GM21381 (cell line): Measurements from ENCODE around the gene SLC6A6.

ENCODE experiments used
- ATAC-seq: cut with Tn5 transposase; IDR thresholded peaks from one replicate; pipeline ENCODE4 v1.9.1; 2021; ENCODE audit warnings: mild to moderate bottlenecking, moderate library complexity; ENCODE audit not compliant: unreplicated experiment

Gene SLC6A6

DNA sequence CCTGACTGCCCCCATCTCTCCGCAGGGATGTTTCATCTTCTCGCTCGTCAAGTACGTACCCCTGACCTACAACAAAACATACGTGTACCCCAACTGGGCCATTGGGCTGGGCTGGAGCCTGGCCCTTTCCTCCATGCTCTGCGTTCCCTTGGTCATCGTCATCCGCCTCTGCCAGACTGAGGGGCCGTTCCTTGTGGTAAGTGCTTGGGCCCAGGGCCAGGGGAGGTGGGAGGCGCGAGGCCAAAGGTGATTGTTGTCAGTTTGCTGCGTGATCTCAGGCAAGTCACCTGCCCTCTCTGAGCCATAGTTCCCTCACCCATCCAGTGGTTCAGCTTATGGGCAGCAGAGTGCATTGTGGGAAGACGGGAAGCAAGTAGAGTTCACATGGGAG is 79.2 kb downstream of the SLC6A6 start:
- ATAC-seq = no peak

GRCh38 chr3:14482271-14482721 is 79.9 kb downstream of the SLC6A6 start:
- no peak for ATAC-seq

DNA sequence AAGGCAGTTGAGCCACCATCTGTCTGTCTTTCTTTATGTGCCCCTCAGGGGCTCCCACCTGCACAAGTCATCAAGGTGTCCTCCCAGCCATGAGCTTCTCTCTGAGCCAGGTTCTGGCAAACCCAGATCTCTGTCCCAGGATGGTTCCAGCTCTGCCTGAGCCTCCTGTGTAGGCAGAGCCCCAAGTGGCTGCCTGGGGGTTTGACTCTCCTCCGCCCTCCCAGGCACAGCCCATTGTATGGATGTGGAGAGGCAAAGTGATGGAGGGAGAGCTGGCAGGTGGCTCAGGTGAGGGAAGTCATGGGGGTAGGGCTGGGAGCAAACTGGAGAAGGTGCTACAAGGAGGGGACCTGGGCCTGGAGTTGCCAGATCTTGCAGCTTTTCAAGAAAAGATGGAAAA is 80.9 kb downstream of the SLC6A6 start:
- no peak for ATAC-seq

DNA sequence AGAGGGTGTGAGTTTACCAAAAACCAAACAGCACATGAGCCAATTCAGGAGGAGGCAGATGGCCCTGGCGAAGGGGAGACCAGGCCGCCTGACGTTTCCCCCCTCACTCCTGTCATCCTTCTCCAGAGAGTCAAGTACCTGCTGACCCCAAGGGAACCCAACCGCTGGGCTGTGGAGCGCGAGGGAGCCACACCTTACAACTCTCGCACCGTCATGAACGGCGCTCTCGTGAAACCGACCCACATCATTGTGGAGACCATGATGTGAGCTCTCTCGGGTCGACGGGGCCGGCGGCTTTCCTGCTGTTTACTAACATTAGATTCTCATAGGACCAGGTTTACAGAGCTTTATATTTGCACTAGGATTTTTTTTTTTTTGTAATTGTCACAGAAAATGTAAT is 82.3 kb downstream of the SLC6A6 start:
- ATAC-seq = no peak

- ATAC-seq = no peak
Observed at GRCh38 chr3:14485981-14486380, 83.6 kb downstream of the SLC6A6 start.

DNA sequence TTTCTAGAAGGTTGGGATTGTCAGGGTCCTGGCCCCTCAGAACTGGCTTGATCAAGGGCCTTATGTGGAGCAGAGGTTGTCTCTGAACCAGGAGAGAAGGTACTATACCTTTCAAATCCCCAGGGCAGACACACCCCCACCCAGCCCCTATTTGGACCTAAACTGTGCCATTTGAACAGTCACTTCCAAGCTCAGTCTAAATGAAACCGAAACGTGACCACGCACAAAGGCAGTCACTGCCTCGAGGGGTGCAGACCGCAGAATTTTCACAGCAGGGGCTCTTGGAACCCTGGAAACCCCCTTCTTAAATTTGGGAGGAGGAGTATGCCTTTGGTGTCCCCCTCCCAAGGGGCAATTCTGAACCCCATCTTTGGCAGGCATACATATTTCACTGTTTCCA is 84.1 kb downstream of the SLC6A6 start:
- no peak for ATAC-seq

- ATAC-seq = no peak
Observed at GRCh38 chr3:14487086-14487485, 84.7 kb downstream of the SLC6A6 start.

DNA sequence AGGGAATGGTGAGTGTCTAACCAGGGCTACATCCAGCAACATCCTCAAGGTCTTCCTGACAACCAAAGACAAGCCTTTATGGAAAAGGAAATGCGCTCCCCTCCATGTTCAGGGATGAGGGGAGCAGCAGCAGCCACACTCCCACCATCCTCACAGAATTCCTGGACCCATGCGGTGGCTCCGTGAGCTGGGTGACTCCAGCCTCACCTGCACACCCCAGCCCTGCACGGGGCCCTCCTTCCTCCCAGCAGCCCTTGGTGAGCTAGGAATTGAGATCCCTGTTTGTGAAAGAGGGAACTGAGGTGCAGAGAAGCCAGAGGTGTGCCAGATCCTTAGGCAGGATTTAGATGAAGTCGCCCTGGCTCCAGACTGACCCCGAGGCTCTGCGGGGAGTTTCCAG is 85.4 kb downstream of the SLC6A6 start:
- no peak for ATAC-seq

GRCh38 chr3:14488286-14489041 is 86.1 kb downstream of the SLC6A6 start:
- ATAC-seq = no peak

DNA sequence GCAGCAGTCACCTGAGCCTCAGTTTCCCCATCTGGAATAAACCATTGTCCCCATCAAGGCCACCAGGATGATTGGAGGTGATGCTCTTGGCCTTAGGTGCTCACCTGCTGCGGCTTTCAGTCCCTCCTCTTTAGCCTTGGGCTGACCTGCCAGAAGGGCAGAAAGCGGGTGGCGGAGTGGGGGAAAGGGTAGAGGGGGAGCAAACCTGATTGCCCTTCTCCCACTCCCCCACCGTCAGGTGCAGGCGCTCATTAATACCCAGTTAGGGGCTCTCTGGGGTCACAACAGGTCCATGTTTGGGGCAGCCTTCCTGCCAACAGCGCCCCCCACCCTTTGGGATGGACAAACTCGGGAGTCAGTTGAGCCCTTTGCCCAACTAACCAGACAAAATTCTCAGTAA is 87.2 kb downstream of the SLC6A6 start:
- ATAC-seq = no peak

GRCh38 chr3:14490255-14490654 is 87.8 kb downstream of the SLC6A6 start:
- no peak for ATAC-seq

DNA sequence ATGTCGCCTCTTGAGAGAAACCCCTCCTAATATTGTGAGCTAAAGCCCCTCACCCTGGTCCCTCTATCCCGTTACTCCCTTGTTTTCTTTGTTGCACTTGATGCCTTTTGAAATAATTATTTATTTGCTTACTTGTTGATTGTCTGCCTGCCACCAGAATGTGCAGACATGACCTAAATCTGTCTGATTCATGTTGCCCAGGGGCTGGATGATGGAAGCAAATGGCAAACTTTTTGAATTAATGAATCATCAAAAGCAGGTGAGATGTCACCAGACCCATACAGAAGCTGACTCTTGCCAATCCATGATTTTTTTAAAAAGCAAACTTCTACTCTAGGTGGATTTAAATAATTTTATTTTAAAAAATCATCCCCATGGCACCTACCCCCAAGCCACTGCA is 88.4 kb downstream of the SLC6A6 start:
- no peak for ATAC-seq

- ATAC-seq = no peak
Observed at GRCh38 chr3:14491396-14492190, 89.2 kb downstream of the SLC6A6 start.

- ATAC-seq = no peak
Observed at GRCh38 chr3:14492948-14493881, 90.8 kb downstream of the SLC6A6 start.

DNA sequence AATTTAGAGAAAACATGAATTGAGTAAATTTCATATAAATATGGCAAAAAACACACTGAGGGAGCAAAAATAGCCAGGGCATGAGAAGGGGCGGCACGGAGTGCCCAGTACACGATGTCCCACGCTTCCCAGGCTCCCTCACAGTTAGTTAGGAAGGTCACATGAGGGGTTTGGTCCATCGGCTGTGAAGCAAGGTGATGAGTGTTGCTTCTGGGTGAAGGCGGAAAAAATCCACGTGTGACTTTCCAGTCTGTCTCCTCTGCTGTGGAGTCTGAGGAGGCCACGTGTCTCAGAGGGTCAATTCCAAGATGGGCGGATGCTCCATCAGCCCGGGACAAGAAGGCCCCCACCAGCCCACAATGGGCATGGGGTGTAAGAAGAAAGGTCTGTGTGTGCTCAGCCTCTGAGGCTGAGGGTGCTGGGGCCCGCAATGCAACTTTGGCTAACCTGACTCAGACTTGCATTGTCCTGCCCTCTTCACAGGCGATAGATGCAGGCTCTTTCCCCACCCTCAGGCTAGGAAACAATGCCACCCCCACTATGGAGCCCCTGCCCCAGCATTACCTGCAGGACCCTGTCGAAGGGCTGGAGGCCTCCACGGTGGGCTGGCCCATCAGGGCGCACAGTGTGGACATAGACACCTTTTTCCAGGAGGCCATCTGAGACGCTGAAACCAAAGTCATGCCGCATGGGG is 92.0 kb downstream of the SLC6A6 start:
- ATAC-seq = no peak

DNA sequence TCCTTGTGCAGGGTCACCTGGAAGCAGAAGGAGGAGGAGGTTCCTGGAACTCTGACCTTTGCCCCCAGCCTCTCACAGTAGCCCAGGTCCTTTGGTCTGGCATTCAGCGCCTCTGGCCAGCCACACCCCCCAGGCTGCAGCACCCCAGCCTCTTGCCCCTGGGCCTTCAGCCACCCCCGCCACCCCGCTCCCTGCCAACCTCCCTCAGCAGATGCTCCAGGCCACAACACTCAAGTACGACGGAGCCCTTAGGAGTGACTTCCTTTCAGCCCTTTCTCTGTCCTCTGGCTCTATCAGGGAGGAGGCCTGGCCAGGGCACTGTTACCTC is 92.5 kb downstream of the SLC6A6 start:
- no peak for ATAC-seq

DNA sequence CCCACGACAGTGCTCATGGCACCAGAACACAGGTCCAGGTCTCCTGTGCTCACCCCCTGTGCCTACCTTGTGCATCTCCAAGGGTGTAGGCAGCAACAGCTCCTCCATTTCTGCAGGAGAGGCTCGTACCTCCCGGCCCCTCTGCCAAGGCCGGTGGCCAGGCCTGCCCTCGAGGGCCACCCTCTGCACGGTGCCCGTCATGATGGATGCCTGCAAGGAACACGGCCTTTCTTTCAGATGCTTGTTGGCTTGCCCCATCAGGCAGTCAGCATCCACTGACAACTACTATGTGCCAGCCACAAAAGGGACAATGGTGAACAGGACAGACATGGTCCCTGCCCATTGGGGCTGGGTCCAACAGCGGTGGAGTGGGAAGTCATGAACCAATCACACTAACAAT is 93.9 kb downstream of the SLC6A6 start:
- ATAC-seq = no peak

DNA sequence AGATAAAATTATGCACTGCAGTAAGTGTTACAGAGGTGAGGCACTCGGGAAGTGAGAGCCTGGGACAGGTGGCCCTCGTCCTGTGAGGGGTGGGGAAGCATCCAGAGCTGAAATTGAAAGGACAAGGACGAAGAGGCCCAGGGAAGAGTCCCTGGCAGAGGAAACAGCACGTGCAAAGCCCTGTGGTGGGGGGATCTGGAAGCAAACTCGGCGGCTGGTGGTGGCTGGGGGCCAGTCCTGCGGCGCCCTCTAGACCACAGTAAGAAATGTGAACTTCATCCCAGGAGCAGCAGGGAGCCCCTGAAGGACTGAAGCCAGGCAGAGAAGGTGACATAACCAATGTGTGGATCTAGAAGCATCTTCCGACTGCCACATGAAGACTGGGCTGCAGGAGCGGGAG is 94.9 kb downstream of the SLC6A6 start:
- no peak for ATAC-seq

- ATAC-seq = no peak
Observed at GRCh38 chr3:14502472-14502871, 100.1 kb downstream of the SLC6A6 start.

GRCh38 chr3:14503033-14503705 is 100.8 kb downstream of the SLC6A6 start:
- no peak for ATAC-seq
